HG02884 (cell line): ENCODE results near the gene SLC6A8.

Experiments
- ATAC-seq: cut with Tn5 transposase; IDR thresholded peaks from one replicate; pipeline ENCODE4 v1.9.1; 2021; ENCODE audit warnings: mild to moderate bottlenecking, moderate library complexity; ENCODE audit not compliant: unreplicated experiment

SLC6A8 gene

DNA sequence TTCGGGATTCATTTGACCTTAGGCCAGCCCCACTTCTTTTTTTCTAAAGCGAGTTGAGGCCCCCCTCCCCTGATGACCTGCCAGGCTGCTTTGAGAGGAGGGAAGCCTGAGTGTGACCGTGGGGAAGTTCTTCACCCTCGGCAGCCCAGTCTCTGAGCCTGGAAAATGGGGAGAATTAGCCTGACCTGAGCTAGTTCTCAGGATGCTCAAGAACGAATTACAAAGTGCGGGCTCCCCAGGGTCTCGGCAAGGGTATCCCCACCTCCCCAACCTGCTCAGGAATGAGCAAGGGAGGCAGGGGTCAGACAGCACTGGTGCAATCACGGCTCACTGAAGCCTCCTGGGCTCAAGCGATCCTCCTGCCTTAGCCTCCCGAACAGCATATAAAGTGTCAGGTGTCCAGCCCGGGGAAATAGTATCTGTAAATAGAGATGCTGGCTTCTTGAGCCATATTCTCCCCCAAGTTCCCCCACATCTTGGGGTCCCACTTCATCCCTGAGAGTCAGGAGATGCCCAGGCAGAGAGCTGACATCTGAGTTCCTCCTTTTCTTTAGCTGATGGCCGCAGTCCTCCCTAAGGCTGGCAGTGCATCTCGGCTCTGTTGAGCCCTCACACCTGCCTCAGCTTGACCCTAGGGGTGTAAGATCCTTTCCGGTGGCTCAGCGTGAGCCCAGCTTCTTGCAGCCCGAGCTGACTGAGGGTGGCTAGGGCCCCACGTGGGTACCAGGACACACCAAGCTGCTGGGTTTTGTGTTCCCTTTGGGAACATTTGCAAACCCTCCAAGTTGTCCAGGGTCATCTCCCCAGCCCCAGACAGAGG lies 39.2 kb upstream of the SLC6A8 start:
- no peak for ATAC-seq

DNA sequence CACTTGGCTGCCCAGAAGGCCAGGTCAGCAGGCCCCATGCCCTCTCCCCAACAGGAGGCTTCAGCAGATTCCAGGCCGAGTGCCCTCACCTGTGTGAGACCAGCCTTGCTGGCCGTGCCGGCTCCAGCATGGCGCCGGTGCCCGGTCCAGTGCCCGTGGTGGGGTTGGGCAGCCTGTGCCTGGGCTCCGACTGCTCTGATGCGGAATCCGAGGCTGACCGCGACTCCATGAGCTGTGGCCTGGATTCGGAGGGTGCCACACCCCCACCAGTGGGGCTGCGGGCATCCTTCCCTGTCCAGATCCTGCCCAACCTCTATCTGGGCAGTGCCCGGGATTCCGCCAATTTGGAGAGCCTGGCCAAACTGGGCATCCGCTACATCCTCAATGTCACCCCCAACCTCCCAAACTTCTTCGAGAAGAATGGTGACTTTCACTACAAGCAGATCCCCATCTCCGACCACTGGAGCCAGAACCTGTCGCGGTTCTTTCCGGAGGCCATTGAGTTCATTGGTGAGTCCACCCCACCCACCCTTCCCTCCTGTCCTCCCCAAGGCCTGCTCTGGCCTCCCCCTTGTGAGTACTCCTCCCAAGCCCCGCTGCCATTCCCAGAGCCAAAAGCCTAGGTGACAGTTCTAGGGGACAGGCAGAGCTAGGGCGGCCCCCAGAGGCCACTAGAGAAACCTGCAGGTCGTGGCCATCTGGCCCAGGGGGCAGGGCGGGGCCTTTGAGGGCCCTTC lies 38.4 kb upstream of the SLC6A8 start:
- ATAC-seq = no peak

DNA sequence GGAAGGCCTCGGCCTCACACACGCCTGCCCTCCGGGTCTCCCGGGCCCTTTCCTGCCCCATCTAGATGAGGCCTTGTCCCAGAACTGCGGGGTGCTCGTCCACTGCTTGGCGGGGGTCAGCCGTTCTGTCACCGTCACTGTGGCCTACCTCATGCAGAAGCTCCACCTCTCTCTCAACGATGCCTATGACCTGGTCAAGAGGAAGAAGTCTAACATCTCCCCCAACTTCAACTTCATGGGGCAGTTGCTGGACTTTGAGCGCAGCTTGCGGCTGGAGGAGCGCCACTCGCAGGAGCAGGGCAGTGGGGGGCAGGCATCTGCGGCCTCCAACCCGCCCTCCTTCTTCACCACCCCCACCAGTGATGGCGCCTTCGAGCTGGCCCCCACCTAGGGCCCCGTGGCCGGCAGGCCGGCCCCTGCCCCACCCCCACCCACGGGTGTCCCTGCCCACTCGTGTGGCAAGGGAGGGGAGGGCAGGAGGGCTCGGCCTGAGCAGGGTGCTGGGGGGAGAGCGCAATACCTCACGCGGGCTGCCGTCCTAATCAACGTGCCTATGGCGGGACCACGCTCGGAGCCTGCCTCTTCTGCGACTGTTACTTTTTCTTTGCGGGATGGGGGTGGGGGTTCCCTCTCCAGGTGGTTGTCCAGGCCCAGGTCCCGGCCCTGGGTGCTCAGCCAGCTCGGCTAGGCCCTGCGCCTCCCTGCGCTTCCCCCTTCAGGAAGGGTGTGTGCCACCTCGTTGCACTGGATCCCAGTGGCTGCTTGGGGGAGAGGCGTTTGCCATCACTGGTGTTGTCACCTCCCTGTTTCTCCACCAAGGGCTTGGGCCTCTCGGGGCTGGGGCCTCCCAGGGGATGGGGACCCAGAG lies 37.6 kb upstream of the SLC6A8 start:
- ATAC-seq = no peak

DNA sequence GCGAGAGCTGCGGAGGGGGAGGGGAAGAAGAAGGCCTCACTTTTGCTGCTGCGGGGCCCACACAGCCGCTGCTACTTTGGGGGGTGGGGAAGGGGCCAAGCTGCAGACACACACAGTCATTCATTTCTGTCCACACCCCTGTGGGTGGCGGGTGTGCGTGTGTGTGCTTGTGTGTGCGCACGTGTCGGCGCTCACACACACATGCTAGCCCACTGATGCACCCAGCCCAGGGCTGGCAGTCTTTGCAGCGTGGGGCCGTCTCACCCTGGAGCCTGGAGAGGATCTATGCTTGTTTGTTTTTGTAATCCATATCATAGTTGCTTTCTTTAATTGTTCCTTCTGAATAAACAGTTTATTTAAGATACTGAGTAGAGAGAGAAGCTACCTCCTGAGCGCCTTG lies 36.8 kb upstream of the SLC6A8 start:
- ATAC-seq = no peak

DNA sequence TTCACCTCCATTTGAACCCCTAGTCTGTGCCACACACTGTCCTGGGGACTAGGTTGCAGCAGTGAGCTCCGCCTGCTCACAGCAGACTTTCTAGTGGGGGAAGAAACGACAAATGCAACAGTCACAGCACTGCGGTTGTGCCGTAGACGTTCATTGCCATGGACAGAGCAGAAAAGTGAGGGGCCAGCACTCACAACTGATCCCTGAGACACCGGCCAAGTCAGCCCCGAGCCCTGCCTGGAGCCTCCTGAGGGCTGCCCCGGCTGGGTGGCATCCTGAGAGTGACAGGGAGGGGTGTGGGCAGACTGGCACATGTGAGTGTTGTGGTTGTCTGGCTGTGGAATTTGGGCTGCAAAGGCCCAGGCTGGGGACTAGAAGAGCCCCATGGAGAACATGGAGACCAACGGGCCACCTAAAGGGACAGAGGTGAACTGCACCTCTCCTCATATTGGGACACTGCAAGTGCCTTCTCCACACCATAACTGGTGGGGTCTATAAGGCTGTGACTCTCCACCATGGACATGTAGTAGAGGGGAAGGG lies 36.1 kb upstream of the SLC6A8 start:
- ATAC-seq = no peak

DNA sequence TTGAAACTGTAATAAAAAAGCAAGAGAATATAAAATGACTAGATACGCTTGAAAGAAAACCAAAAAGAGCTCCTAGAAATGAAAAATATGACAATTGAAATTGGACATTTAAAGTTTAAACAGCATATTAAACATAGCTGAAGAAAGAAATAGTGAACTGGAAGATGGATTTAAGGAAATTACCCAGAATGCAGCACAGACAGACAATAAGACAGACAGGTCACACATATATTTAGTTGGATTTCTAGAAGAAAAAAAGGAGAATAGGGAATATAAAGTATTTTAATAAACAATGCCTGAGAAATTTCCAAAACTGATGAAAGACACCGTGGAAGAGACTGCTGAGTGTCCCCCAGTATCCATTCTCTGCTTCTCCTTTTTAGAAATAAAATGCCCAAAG lies 34.2 kb upstream of the SLC6A8 start:
- ATAC-seq = no peak

DNA sequence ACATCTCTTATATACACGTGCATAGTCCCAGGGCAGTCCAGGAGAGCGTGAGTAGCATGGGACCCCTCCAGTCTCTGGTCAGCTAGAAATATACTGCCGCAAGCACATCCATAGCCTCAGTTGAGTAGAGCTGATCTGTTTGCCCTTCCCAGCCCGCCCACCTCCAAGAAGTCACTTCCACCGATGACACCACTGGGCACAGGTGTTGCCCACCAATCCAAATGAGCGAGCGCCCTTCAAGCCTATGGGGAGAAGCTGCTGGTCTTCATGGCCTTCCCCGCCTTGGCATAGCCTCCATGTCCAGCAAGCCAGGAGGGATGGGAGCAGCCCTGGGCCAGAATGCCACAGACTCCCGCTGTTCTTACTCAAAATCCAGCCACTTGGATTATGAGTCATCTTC lies 30.6 kb upstream of the SLC6A8 start:
- ATAC-seq = no peak

DNA sequence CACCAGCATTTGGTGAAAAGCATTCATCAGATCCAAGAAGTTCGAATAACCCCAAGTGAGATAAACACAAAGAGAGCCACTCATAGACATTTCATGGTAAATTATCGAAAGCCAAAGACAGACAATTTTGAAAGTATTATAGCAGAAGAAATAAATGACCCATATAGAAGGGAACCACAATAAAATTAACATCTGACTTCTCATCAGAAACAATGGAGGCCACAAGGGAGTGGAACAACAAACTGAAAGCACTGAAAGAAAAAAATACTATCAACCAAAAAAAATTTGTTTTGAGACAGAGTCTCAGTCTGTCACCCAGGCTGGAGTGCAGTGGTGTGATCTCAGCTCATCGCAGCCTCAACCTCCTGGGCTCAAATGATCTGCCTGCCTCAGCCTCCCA lies 28.5 kb upstream of the SLC6A8 start:
- no peak for ATAC-seq

DNA sequence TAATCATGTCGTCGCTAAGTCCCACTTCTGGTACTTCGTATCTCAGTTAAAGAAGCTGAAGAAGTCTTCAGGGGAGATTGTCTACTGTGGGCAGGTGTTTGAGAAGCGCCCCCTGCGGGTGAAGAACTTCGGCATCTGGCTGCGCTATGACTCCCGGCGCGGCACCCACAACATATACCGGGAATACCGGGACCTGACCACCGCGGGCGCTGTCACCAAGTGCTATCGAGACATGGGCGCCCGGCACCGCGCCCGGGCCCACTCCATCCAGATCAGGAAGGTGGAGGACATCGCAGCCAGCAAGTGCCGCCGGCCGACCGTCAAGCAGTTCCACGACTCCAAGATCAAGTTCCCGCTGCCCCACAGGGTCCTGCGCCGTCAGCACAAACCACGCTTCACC lies 25.5 kb upstream of the SLC6A8 start:
- no peak for ATAC-seq

DNA sequence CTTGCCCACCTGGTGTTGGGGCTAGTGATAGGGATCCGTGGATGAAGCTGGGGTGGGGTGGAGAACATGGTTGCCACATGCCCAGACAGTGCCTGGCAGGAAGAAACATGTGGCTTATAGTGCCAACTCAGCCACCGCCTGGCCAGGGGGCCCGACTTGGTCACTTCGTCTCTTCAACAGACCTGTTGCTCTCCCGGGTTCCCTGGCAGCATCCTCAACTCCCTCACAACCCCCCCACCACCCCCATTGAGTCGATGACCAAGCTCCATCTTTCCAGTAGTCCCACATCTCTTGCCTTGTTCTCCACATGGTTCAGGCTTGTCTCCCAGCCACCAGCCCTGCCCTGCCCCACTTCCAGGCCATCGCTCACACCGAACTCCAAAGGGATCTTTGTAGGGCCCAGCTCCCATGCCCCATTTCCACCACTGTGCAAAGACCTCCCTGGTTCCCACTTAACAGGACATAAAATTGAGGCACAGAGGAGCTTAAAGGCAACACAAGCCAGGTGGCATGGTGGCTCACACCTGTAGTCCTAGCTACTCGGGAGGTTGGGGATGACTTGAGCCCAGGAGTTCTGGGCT lies 21.9 kb upstream of the SLC6A8 start:
- ATAC-seq = no peak

DNA sequence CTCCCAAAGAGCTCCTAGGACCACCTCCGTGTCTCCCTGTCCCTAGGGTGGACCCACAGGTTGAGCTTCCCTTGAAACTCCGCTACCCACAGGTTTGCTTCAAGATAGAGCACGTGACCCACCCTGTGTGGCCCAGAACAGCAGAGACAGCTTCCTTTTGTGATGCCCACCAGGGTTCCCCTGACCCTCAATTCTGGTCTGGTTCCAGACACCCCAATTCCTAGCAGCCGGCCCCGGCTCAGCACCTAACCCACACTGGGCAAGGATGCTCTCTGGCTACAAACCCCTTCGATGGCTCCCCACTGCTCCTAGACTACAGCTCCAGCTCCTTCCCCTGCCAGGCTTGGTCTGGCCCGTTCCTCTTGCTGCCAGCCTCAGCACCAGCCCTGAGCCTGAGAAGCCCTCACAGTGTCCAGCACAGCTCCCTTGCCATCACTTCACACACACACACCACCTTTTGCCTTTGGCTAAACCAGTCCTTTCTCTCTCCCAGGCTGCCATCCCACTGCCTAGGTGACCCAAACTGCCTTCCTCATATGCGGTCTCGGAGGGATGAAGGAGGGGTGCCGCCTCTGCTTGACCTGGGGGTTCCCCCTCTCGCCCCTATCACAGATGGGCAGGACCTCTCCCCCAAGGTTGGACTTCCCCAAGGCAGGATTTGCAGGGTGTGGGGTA lies 20.3 kb upstream of the SLC6A8 start:
- ATAC-seq = no peak

DNA sequence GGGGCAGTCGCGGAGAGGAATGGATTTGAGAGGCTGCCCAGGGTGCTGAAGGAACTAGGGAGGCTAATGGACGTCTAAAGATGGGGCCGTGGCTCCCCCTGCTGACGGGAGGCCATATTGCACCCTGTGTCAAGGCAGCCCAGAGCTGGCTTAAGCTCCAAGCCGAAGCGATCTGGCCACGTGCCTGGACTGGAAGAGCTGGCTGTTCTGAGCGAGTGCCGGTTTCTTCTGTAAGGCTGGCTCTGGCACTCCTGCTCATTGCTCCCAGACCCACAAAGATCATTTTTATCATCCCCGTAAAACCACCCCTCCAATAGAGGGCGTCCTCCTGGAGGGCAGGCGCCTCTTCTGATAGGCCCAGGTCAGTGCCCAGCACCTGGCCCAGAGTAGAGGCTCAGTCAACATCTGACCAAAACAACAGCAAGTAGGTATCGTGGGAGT lies 19.8 kb upstream of the SLC6A8 start:
- no peak for ATAC-seq

DNA sequence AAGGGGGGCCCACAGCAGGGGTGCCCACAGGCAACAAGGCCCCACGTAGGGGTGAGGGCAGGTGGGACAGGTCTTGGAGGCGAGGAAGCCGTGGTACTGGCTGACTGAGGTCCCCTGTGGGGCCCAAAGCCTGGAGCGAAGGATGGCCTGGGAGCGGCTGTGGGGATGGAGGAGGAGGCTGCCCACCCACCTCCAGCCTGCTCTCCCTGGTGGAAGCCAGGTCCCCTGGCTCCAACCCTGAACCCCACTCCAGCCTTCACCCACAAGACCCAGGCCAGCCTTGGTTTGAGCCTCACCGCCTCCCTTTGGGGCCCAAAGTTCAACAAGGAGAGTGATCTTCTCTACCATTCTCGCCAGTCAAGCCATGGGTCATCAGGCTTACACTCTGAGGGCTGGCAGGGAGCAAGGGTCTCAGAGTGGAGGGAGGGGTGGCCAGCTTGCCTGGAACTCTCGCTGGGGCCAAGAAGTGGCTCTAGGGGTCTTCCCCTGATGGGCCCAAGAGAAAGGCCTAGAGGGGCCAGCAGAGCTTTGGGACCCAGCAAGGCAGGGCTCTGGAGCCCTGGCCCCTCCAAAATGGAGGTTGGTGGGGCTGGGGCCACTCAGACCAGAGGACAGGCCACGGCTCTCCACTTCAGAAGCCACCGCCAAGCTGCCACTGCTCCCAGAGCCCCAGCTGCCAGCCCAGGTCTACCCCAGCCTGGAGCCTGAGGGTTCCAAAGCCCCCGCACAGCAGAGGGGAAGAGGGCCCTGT lies 19.1 kb upstream of the SLC6A8 start:
- ATAC-seq = no peak

DNA sequence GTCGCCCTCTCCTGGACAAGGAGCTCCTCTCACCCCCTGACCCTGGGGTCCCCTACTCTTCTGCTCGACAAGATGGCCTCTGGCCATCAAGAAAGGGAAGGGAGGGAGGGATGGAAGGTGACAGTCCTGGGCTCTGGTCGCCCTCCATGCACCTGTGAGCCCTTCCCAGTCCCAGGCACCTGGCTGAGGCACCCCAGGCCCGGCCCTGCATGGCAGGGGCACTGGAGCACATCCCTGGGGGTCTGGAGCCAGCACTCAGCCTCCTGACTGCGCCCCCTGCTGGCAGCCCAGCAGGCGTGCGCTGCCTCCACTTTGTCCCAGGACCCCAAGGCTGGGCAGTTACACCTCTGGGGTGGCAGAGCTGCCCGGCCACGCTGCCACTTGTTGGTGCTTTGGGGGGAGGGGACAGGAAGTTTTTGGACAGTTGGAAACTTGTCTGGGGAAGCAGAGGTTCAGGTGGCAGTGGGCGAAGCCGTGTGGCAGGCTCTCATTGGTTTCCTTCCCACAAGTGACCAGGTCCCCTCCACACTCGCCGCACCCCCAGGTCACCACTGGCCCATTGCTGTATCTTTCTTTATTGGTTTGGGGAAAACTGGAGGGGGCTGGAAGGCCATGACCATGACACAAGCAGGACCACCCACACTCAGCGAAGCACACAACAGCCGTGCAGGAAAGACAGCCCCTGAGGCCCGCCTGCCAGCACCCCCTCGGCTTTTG lies 18.4 kb upstream of the SLC6A8 start:
- ATAC-seq = no peak

DNA sequence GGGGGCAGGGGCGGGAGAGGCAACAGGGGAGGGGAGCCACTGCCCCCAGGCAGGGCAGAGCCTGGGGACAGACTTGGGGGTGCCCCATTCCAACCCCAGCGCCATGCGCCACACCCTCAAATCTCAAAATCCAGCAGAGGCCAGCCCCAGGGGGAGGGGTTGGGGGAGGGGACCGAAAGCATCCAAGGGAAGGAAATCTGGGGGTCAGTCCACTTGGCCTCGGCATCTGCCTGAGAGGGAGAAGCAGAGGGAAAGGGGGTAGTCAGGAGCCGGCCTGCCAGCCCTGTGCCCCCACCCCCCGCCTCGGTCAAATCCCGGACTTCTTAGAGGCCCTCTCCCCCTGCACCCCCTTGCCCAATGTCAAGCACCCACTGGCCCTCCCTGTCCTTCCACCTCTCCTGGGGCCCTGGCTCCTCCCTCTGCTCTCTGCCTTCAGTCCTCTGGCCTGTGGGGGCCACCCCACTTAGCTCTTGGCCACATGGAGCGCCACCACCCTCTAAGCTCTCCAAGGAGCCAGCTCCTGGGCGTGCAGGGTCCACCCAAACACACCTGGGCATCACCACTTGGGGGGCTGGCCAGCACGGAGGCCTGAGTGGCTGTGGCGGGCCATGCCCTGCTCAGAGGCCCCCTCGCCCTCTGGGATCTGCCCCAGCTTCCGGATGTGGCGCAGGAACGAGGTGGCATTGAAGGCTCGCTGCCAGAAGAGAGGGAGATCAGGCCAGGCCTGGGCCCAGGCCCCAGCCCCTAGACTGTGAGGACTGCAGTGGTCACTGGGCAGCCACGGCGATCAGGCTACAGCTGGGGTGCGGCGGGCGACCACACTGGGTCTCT lies 17.6 kb upstream of the SLC6A8 start:
- no peak for ATAC-seq

DNA sequence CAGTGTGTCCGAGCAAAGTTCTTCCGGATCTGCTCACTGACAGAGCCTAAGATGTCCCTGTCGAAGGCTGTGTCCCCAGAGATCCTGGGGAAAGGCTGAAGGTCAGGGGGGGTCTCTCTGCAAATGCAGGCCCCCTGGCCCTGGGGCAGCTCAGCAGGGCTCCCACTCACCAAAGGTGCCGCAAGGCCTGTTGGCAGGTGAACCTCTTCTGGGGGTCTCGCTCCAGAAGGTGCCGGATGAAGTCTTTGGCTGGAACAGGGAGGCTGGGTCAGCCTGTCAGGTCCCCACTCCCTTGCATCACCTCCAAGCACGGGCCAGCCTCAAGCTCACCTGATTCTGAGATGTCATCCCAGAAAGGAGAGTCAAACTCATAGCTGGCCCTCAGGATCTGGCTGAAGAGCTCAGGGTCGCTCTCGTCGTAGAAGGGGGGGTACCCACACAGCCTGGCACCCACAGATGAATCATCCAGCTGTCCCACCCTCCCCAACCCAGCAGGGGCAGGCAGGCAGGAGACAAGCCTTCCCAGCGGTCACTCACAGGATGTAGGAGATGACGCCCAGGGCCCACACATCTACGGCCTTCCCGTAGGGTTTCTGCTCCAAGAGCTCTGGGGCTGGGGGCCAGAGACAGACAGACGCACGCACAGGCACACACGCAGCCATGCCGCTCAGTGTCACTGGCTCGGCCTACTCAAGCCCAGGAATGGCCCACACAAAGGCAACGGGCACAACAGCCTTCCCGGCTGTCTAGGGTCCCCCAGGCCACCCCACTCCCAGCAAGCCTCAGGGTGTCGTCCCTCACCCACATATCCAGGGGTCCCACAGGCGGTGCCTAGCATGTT lies 16.8 kb upstream of the SLC6A8 start:
- no peak for ATAC-seq
